ENCODE data around the gene C7. TPM values are rescaled to one million over a fixed set of nuclear protein-coding genes. Genes with fewer than 3 reads are reported as not detected.

Gene C7
- total and polyA plus RNA-seq, 2 of the 8 experiments (the other 6 are each of a cell fraction or from before 2014, with no cell fraction given): 0.08 TPM; not detected in 1

DNA sequence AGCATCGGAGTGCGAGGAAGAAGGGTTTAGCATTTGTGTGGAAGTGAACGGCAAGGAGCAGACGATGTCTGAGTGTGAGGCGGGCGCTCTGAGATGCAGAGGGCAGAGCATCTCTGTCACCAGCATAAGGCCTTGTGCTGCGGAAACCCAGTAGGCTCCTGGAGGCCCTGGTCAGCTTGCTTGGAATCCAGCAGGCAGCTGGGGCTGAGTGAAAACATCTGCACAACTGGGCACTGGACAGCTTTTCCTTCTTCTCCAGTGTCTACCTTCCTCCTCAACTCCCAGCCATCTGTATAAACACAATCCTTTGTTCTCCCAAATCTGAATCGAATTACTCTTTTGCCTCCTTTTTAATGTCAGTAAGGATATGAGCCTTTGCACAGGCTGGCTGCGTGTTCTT lies 72.1 kb downstream of the C7 start:
- no peak overlapping the region for H3K4me3 ChIP-seq (ENCODE audit: extremely low read depth in 1 of 4, insufficient read depth in 2 of 4, low read depth in 3 of 4, low read length in 4 of 4)
- ChIA-PET POLR2A (ENCODE audit: partially characterized antibody) (no interaction called here), CTCF (ENCODE audit: partially characterized antibody) (no interaction called here)
- H3K36me3 ChIP-seq (ENCODE audit: control insufficient read depth in 2 of 4, insufficient read depth in 4 of 4, low read length in 3 of 4): no peaks in the 10 kb centered on the region
- no peaks in the 10 kb centered on the region for H3K27me3 ChIP-seq (replicated peaks in 1 of 4; ENCODE audit: control insufficient read depth in 3 of 4, extremely low read depth in 1 of 4, insufficient read depth in 3 of 4, low read length in 3 of 4)
- H4K8ac ChIP-seq (ENCODE audit: extremely low read depth, insufficient read depth, low read length): no peak overlapping the region
- H4K91ac ChIP-seq (replicated peaks; ENCODE audit: insufficient read length, low read length): no peak overlapping the region
- H3K27ac ChIP-seq (ENCODE audit: low read depth, low read length): no peak overlapping the region
- H3K18ac ChIP-seq (ENCODE audit: extremely low read depth, low read length): no peak overlapping the region
- H3K9ac ChIP-seq (replicated peaks in 1 of 4; ENCODE audit: extremely low read depth in 1 of 4, low read depth in 3 of 4, low read length in 3 of 4): no peak overlapping the region
- 95% methylated on average over 8 of the region's 9 CpGs; no CpG with 5 or more reads in 1 of the 2 experiments for WGBS, 2 experiments (ENCODE audit: extremely low coverage in 1 of 2, insufficient coverage in 1 of 2, insufficient read length in 1 of 2, insufficient replicate concordance in 2 of 2, low coverage in 1 of 2, low lambda C conversion rate in 2 of 2, missing lambda C conversion rate in 1 of 2)
- H2BK12ac ChIP-seq (ENCODE audit: low read depth, low read length): no peak overlapping the region
- FAIRE-seq (no peak), DNase-seq (ENCODE audit: low read depth in 1 of 2, low spot score in 2 of 2) (no peak)
- no peak overlapping the region for H3K23ac ChIP-seq (ENCODE audit: insufficient read length)
- H3K4me2 ChIP-seq (ENCODE audit: insufficient read depth in 1 of 2, low read depth in 2 of 2, low read length in 2 of 2): no peak overlapping the region
- H4K5ac ChIP-seq (ENCODE audit: insufficient read length, low read depth, low read length): no peak overlapping the region
- no peak overlapping the region for H3K4ac ChIP-seq (replicated peaks; ENCODE audit: insufficient read length, low read depth, low read length)
- no peak overlapping the region for H2BK120ac ChIP-seq (replicated peaks; ENCODE audit: low read depth, low read length)
- no peaks in the 10 kb centered on the region for H3K79me2 ChIP-seq (ENCODE audit: control insufficient read depth in 1 of 2, insufficient read depth in 2 of 2, low read length in 2 of 2)
- H3K9me3 ChIP-seq (ENCODE audit: insufficient read depth in 2 of 2, low read depth in 1 of 2, low read length in 1 of 2): no peaks in the 10 kb centered on the region
- H2BK15ac ChIP-seq (ENCODE audit: low read length): no peak overlapping the region
- no peak overlapping the region for H2BK20ac ChIP-seq (ENCODE audit: low read length)
- no peak overlapping the region for H2BK5ac ChIP-seq (ENCODE audit: low read depth, low read length)
- no peaks in the 10 kb centered on the region for H3K79me1 ChIP-seq (ENCODE audit: low read depth, low read length)
- no peaks in the 10 kb centered on the region for H4K20me1 ChIP-seq (replicated peaks in 1 of 2; ENCODE audit: control insufficient read depth in 1 of 2, insufficient read depth in 2 of 2, low read length in 2 of 2)
- no peak overlapping the region for H2AK5ac ChIP-seq (ENCODE audit: low read depth, low read length)
- H2AFZ ChIP-seq (ENCODE audit: low read length): 0 out of 2 replicates have a peak overlapping the region, but pooled peaks have one; percentile 30
- H3K14ac ChIP-seq (ENCODE audit: insufficient read length): no peak overlapping the region
- H3K23me2 ChIP-seq (ENCODE audit: low read depth, low read length): no peaks in the 10 kb centered on the region
- TF ChIP-seq CTBP2 (IDR thresholded peaks at IDR 0.05; ENCODE audit: borderline replicate concordance, insufficient read depth, insufficient read length, low read length) (no peak), TEAD4 (IDR thresholded peaks at IDR 0.05; ENCODE audit: low read depth, low read length) (no peak), MAFK (IDR thresholded peaks at IDR 0.05; ENCODE audit: low read depth, low read length) (no peak), SP4 (IDR thresholded peaks at IDR 0.05; ENCODE audit: low read length) (no peak), PHF8 (conservative IDR thresholded peaks at IDR 0.05; ENCODE audit: low read depth, low read length) (no peak)
- no peak overlapping the region for H3K56ac ChIP-seq (replicated peaks; ENCODE audit: insufficient read length, low read depth, low read length)
- H3K4me1 ChIP-seq (replicated peaks in 1 of 4; ENCODE audit: control insufficient read depth in 3 of 4, insufficient read depth in 4 of 4, low read length in 3 of 4): no peaks in the 10 kb centered on the region
